Neural crest cell (in vitro differentiated cells): ENCODE data around the gene EIF2D. TPM values are rescaled to one million over a fixed set of nuclear protein-coding genes. Genes with fewer than 3 reads are reported as not detected.
A peak's percentile ranks its signal among the peaks of the same experiment; 100 is the strongest.
"Not testable (repeated sequence)": the region's sequence is repeated elsewhere in the genome, so short reads cannot be mapped to it uniquely, and the experiment has no call there.

Experiments
- DNase-seq: peaks from one replicate; pipeline ENCODE4 v3.0.0; 2021; ENCODE audit warnings: low read depth, mixed read lengths, low spot score
- H3K27ac Mint-ChIP-seq: one replicate; pipeline ENCODE4 v1.8.0; 2021; ENCODE audit warnings: mild to moderate bottlenecking, mixed read lengths; ENCODE audit not compliant: unreplicated experiment
- H3K27me3 Mint-ChIP-seq: 2 replicates; pipeline ENCODE4 v1.8.0; 2021; ENCODE audit warnings: low read depth, mild to moderate bottlenecking, mixed read lengths
- H3K36me3 Mint-ChIP-seq: 2 replicates; pipeline ENCODE4 v1.8.0; 2021; ENCODE audit warnings: low read depth, mild to moderate bottlenecking, mixed read lengths
- H3K4me1 Mint-ChIP-seq: 2 replicates; pipeline ENCODE4 v1.8.0; 2021; ENCODE audit warnings: mixed read lengths
- H3K4me3 Mint-ChIP-seq: one replicate; pipeline ENCODE4 v1.8.0; 2021; ENCODE audit warnings: mild to moderate bottlenecking, mixed read lengths
- H3K9me3 Mint-ChIP-seq: 2 replicates; pipeline ENCODE4 v1.8.0; 2021; ENCODE audit warnings: mixed read lengths
- CTCF ChIP-seq: fragments of 200-600 bp; sonication (generic); conservative IDR thresholded peaks from 2 replicates; pipeline ENCODE4 v1.5.0; 2021; ENCODE audit warnings: antibody characterized with exemption, mild to moderate bottlenecking
- total RNA-seq: library from RNA; stranded (reverse); gene quantifications from 2 replicates; pipeline ENCODE4 v1.2.1, GENCODE V29; 2021

Gene EIF2D
- total RNA-seq, 1 donor from 2014 or later, result 38.2 TPM

- H3K27ac Mint-ChIP-seq, result no peak overlapping the region
- no peak for TF ChIP-seq CTCF
- no peaks in the 10 kb centered on the region for H3K27me3 Mint-ChIP-seq
- H3K4me1 Mint-ChIP-seq, result no peaks in the 10 kb centered on the region
- no peak for DNase-seq
- H3K36me3 Mint-ChIP-seq, result peaks cover 15% of the 10 kb centered on the region
- H3K4me3 Mint-ChIP-seq, result no peak overlapping the region
- H3K9me3 Mint-ChIP-seq, result no peaks in the 10 kb centered on the region
These were observed 30.9 kb upstream of the EIF2D start for GRCh38 chr1:206643118-206643698.

DNA sequence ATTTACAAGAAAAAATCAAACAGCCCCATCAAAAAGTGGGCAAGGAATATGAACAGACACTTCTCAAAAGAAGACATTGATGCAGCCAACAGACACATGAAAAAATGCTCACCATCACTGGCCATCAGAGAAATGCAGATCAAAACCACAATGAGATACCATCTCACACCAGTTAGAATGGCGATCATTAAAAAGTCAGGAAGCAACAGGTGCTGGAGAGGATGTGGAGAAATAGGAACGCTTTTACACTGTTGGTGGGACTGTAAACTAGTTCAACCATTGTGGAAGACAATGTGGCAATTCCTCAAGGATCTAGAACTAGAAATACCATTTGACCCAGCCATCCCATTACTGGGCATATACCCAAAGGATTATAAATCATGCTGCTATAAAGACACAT, 29.8 kb upstream of the EIF2D start:
- not testable (repeated sequence) for H3K9me3 Mint-ChIP-seq, H3K4me3 Mint-ChIP-seq, H3K27ac Mint-ChIP-seq, H3K27me3 Mint-ChIP-seq, H3K4me1 Mint-ChIP-seq, DNase-seq
- H3K36me3 Mint-ChIP-seq, result peaks cover 11% of the 10 kb centered on the region

DNA sequence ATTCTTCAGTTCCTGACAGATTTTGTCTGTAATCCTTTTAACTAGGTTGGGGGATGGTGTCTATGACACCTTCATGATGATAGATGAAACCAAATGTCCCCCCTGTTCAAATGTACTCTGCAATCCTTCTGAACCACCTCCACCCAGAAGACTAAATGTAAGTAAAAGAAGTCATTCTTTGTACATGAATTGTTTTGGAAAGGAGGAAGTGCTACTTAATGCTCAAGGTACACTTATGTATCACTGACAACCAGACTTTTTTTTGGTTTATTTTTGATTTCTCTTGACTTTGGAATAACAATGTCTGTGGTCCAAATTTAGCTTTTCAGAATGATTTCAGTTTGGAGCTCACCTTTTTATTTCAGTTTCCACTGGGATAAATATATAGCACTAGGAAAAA, 25.3 kb upstream of the EIF2D start:
- no peaks in the 10 kb centered on the region for H3K9me3 Mint-ChIP-seq
- H3K4me3 Mint-ChIP-seq, result peak overlapping the region; percentile 7
- DNase-seq, result no peak
- no peak overlapping the region for H3K27ac Mint-ChIP-seq
- peaks cover 2% of the 10 kb centered on the region for H3K27me3 Mint-ChIP-seq
- H3K4me1 Mint-ChIP-seq, result peaks cover 34% of the 10 kb centered on the region
- TF ChIP-seq CTCF, result no peak
- H3K36me3 Mint-ChIP-seq, result peaks cover 8% of the 10 kb centered on the region

DNA sequence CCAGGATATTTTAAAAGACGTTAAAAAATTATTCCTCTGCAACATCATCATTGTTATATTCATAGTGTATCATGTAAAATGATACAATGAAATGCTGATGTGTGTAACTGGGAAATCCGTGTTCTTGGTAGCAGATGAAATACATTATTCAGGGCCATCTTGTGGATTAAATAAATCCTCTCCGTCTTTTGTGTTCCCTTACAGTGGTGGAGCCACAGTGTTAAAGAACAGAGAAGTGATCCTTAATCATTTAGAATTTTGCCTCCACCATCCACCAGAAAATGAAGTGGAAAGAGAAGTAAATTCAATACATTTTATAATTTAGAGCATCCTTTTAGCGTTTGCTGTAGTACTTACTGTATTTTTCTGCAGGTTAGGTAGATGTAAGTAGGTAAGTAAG, 24.4 kb upstream of the EIF2D start:
- peak overlapping the region; percentile 91 for H3K4me3 Mint-ChIP-seq
- H3K9me3 Mint-ChIP-seq, result no peaks in the 10 kb centered on the region
- H3K36me3 Mint-ChIP-seq, result peaks cover 4% of the 10 kb centered on the region
- peaks cover 2% of the 10 kb centered on the region for H3K27me3 Mint-ChIP-seq
- TF ChIP-seq CTCF, result no peak
- no peak overlapping the region for H3K27ac Mint-ChIP-seq
- peaks cover 34% of the 10 kb centered on the region for H3K4me1 Mint-ChIP-seq
- DNase-seq, result no peak

GRCh38 chr1:206635978-206636345, 23.7 kb upstream of the EIF2D start:
- no peak for DNase-seq
- Mint-ChIP-seq H3K4me3 (peak overlapping the region; percentile 91), H3K36me3 (peaks cover 3% of the 10 kb centered on the region), H3K27ac (no peak overlapping the region), H3K27me3 (peaks cover 3% of the 10 kb centered on the region), H3K4me1 (peaks cover 34% of the 10 kb centered on the region), H3K9me3 (no peaks in the 10 kb centered on the region)
- TF ChIP-seq CTCF, result no peak

GRCh38 chr1:206635080-206635977, 23.1 kb upstream of the EIF2D start, which contains the start of gene DYRK3:
Gene DYRK3 (plus strand): TSS chr1:206635536. CDS start chr1:206635704, 168 bp downstream.
- H3K4me1 Mint-ChIP-seq, result peaks cover 34% of the 10 kb centered on the region

More at GRCh38 chr1:206635080-206635977, 23.1 kb upstream of the EIF2D start, which contains the start of gene DYRK3:
- DNase-seq, result peak; percentile 90
- Mint-ChIP-seq H3K36me3 (peaks cover 3% of the 10 kb centered on the region), H3K27me3 (peaks cover 4% of the 10 kb centered on the region), H3K9me3 (no peaks in the 10 kb centered on the region), H3K27ac (peak within 1 kb of the TSS; percentile 89), H3K4me3 (peak within 1 kb of the TSS; percentile 91)
- TF ChIP-seq CTCF, result no peak
